GM12878 (cell line): ENCODE results near the gene RGS2. TPM values are rescaled to one million over a fixed set of nuclear protein-coding genes. Genes with fewer than 3 reads are reported as not detected.

Source experiments
- ATAC-seq: fragments of 200-7000 bp; cut with Tn5 transposase; 3 replicates; pipeline ENCODE4 v1.9.1; 2020; ENCODE audit warnings: mild to moderate bottlenecking, moderate library complexity
- BruUV-seq: library from RNA; stranded (reverse); fragments of 400-500 nt; replicated peaks from 2 replicates; lab custom pipeline; 2021; lab: Mats Ljungman, UMichigan
- CTCF ChIA-PET: fragments of 300-600 bp; sonication (Branson Sonifier 250); formaldehyde crosslinking; extraction: SDS; loops from one replicate; lab custom pipeline; 2021; ENCODE audit warnings: inconsistent platforms; lab: Yijun Ruan, JAX
- POLR2A ChIA-PET: fragments of 350-600 bp; formaldehyde crosslinking; extraction: SDS; loops from one replicate; lab custom pipeline; 2021; ENCODE audit warnings: inconsistent platforms; lab: Charles Lee
- RAD21 ChIA-PET: fragments of 300-600 bp; sonication (Branson Sonifier 250); formaldehyde crosslinking; loops from one replicate; lab custom pipeline; 2023; ENCODE audit warnings: antibody characterized with exemption; ENCODE audit not compliant: unreplicated experiment; lab: Charles Lee
- SMC1A ChIA-PET: fragments of 300-600 bp; sonication (Branson Sonifier 250); formaldehyde crosslinking; loops from one replicate; lab custom pipeline; 2023; ENCODE audit not compliant: unreplicated experiment, uncharacterized antibody; lab: Charles Lee
- DNase-seq: peaks from one replicate; pipeline ENCODE4 v3.0.0-alpha.2; 2011; ENCODE audit warnings: low read depth, low spot score
- FAIRE-seq: peaks from 3 replicates; lab custom pipeline; 2011; peaks lifted over from hg19 to GRCh38; lab: Jason Lieb, UNC
- H2AFZ ChIP-seq: 2 replicates; pipeline ENCODE4 v1.6.0; 2011; ENCODE audit warnings: low read depth, low read length, control low read depth; ENCODE audit not compliant: control insufficient read depth
- H3K27ac ChIP-seq: 2 replicates; pipeline ENCODE4 v1.5.1; 2011; ENCODE audit warnings: control low read depth; ENCODE audit not compliant: control insufficient read depth, insufficient read depth
- H3K27me3 ChIP-seq, 2 experiments: replicated peaks in 1 of 2; 2 replicates each; pipeline versions ENCODE4 v1.6.0 to v1.6.1; 2011; ENCODE audit warnings: low read length in 1 of 2; ENCODE audit not compliant: control insufficient read depth in 2 of 2, insufficient read depth in 2 of 2
- H3K36me3 ChIP-seq, 2 experiments: 2 replicates each; pipeline ENCODE4 v1.5.1; 2011; ENCODE audit warnings: low read length in 1 of 2; ENCODE audit not compliant: control insufficient read depth in 2 of 2, insufficient read depth in 2 of 2
- H3K4me1 ChIP-seq: 2 replicates; pipeline ENCODE4 v1.6.1; 2011; ENCODE audit warnings: mild to moderate bottlenecking, low read length, moderate library complexity, mixed read lengths; ENCODE audit not compliant: control insufficient read depth, insufficient read depth
- H3K4me2 ChIP-seq: 2 replicates; pipeline ENCODE4 v1.6.0; 2011; ENCODE audit warnings: control low read depth; ENCODE audit not compliant: control insufficient read depth, insufficient read depth
- H3K4me3 ChIP-seq: fragments of 200-600 bp; sonication (generic); 2 replicates; pipeline ENCODE4 v1.5.1; 2016
- H3K79me2 ChIP-seq: 2 replicates; pipeline ENCODE4 v1.6.0; 2011; ENCODE audit warnings: low read length; ENCODE audit not compliant: control insufficient read depth, insufficient read depth
- H3K9ac ChIP-seq: 2 replicates; pipeline ENCODE4 v1.8.0; 2011; ENCODE audit warnings: low read length, control low read depth, mixed read lengths; ENCODE audit not compliant: control insufficient read depth, insufficient read depth
- H3K9me3 ChIP-seq: replicated peaks from 3 replicates; pipeline ENCODE4 v1.5.1; 2011; ENCODE audit warnings: mild to moderate bottlenecking, low read length; ENCODE audit not compliant: control insufficient read depth, insufficient read depth
- H4K20me1 ChIP-seq: 2 replicates; pipeline ENCODE4 v1.6.0; 2011; ENCODE audit not compliant: control insufficient read depth, insufficient read depth
- ASH2L ChIP-seq: fragments of 300-600, 200-600 bp; sonication (generic); IDR thresholded peaks from 2 replicates; pipeline ENCODE4 v1.6.1; 2017; ENCODE audit warnings: low read depth, mild to moderate bottlenecking, borderline replicate concordance
- FOXM1 ChIP-seq: IDR thresholded peaks from 2 replicates; pipeline ENCODE4 v1.6.1; 2012; ENCODE audit warnings: low read depth, mild to moderate bottlenecking, inconsistent platforms, low read length, moderate library complexity
- NFIC ChIP-seq: IDR thresholded peaks from 2 replicates; pipeline ENCODE4 v1.6.1; 2012; ENCODE audit warnings: low read depth, mild to moderate bottlenecking, inconsistent platforms, low read length, moderate library complexity
- PML ChIP-seq: IDR thresholded peaks from 2 replicates; pipeline ENCODE4 v1.6.1; 2012; ENCODE audit warnings: low read length, inconsistent platforms
- RAD51 ChIP-seq: fragments of 450-650 bp; IDR thresholded peaks from 2 replicates; pipeline ENCODE4 v1.6.1; 2016; ENCODE audit warnings: moderate library complexity, mild to moderate bottlenecking, inconsistent platforms
- SKIL ChIP-seq: fragments of 450-650 bp; IDR thresholded peaks from 2 replicates; pipeline ENCODE4 v1.6.1; 2017; ENCODE audit warnings: mild to moderate bottlenecking, low read depth, inconsistent platforms; ENCODE audit not compliant: poor library complexity, severe bottlenecking
- SMAD5 ChIP-seq: IDR thresholded peaks from 2 replicates; pipeline ENCODE4 v1.6.1; 2016; ENCODE audit warnings: antibody characterized with exemption, low read depth
- TCF7 ChIP-seq: IDR thresholded peaks from 2 replicates; pipeline ENCODE4 v1.6.1; 2014; ENCODE audit warnings: antibody characterized with exemption, borderline replicate concordance
- ZBTB33 ChIP-seq: fragments of 450-650 bp; IDR thresholded peaks from 2 replicates; pipeline ENCODE4 v1.6.1; 2017; ENCODE audit warnings: mild to moderate bottlenecking
- ZNF207 ChIP-seq: fragments of 450-650 bp; IDR thresholded peaks from 2 replicates; pipeline ENCODE4 v1.6.1; 2014; ENCODE audit warnings: antibody characterized with exemption, mild to moderate bottlenecking, borderline replicate concordance
- ZNF592 ChIP-seq: fragments of 450-650 bp; IDR thresholded peaks from 2 replicates; pipeline ENCODE4 v1.6.1; 2017; ENCODE audit warnings: mild to moderate bottlenecking, moderate library complexity
- ZNF687 ChIP-seq: fragments of 450-650 bp; IDR thresholded peaks from 2 replicates; pipeline ENCODE4 v1.6.1; 2017; ENCODE audit warnings: mild to moderate bottlenecking, moderate library complexity
- WGBS: methylation state at CpG from one replicate; pipeline ENCODE4 v1.1.6; 2016; ENCODE audit warnings: low lambda C conversion rate; ENCODE audit not compliant: insufficient replicate concordance, insufficient coverage; ENCODE audit errors: missing lambda C conversion rate; 5-methylcytosine and 5-hydroxymethylcytosine counted together
- in situ Hi-C: fragments of 300-500 bp; cut with MboI; formaldehyde crosslinking; loops from 9 replicates; pipeline ENCODE4 v1.14.3; 2018; ENCODE audit warnings: mixed read lengths
- intact Hi-C: fragments of 100-400 bp; cut with micrococcal nuclease; formaldehyde crosslinking; loops from one replicate; pipeline ENCODE4 v1.14.2; 2022; ENCODE audit not compliant: unreplicated experiment
- polyA plus RNA-seq, 11 experiments: library from polyadenylated mRNA; depleted of rRNA in 4 of 11; unstranded in 6 of 11; stranded (reverse) in 5 of 11; fragments of >200 nt; fragmentation: Nextera tagmentation in 4 of 11; fragmentation: Illumina TruSeq in 1 of 11; extraction: Ambion mirVana in 4 of 11; extraction: Trizol in 1 of 11; gene quantifications; 1 replicate in 1 of 11; 2 replicates in 10 of 11; pipeline versions ENCODE4 v1.2.1 to v1.2.3, GENCODE V29; 2011 to 2016; ENCODE audit warnings: inconsistent platforms in 2 of 11, missing spikeins in 2 of 11, low read depth in 1 of 11
- total RNA-seq, 4 experiments: library from RNA; depleted of rRNA in 3 of 4; stranded (reverse); fragments of >200 nt in 3 of 4; fragmentation: Illumina TruSeq in 1 of 4; extraction: Trizol in 1 of 4; gene quantifications; 2 replicates each; pipeline versions ENCODE4 v1.2.1 to v1.2.3, GENCODE V29; 2013 to 2021

The RGS2 gene
- total and polyA plus RNA-seq, 10 of the 15 experiments (the other 5 are each of a cell fraction or from before 2014, with no cell fraction given), result 0.27 to 2.3 (median 0.98) TPM

GRCh38 chr1:192763756-192764155 is 45.1 kb upstream of the RGS2 start:
- Histone ChIP-seq H3K79me2 (no peaks in the 10 kb centered on the region), H3K9ac (no peak overlapping the region), H3K27ac (no peak overlapping the region), H2AFZ (no peak overlapping the region), H3K4me3 (no peak overlapping the region), H3K27me3 (no peaks in the 10 kb centered on the region; a peak in 2 of 4 replicates), H4K20me1 (no peaks in the 10 kb centered on the region), H3K4me1 (no peaks in the 10 kb centered on the region), H3K4me2 (no peak overlapping the region), H3K36me3 (no peaks in the 10 kb centered on the region), H3K9me3 (no peaks in the 10 kb centered on the region)
- DNase-seq (no peak), FAIRE-seq (no peak), ATAC-seq (no peak)
- CTCF ChIA-PET, result interaction anchor here (1.2 kb wide), 2 partner anchors 17 to 317 kb away, joined by 3 to 5 read pairs; no protein-coding TSS in a partner anchor
- in situ Hi-C loops, result no loop called here
- BruUV-seq, result no TSS peak
- intact Hi-C loops, result no loop called here
- POLR2A ChIA-PET, result interaction anchor here (0.5 kb wide), 1 partner anchor 237 kb away, joined by 3 read pairs; no protein-coding TSS in a partner anchor
- SMC1A ChIA-PET, result interaction anchor here (0.9 kb wide), 1 partner anchor 261 kb away, joined by 3 read pairs; no protein-coding TSS in a partner anchor
- WGBS, result 0% methylated on average over 1 of the region's 1 CpG
- RAD21 ChIA-PET, result no interaction called here
- TF ChIP-seq ZBTB33 (no peak), TCF7 (no peak), PML (no peak), ASH2L (no peak), ZNF207 (no peak), NFIC (no peak), SKIL (no peak), SMAD5 (no peak), ZNF592 (no peak), RAD51 (no peak), FOXM1 (no peak), ZNF687 (no peak)
